Measurements from ENCODE around the gene NT5C. TPM values are rescaled to one million over a fixed set of nuclear protein-coding genes. Genes with fewer than 3 reads are reported as not detected.

The NT5C gene
- polyA plus RNA-seq, 3 donors from 2014 or later, result 80.3 to 111 (median 88.8) TPM

- Mint-ChIP-seq H3K4me3 (peak overlapping the region in 4 of 5 donors; percentile 9 to 49 (median 34)), H3K36me3 (peaks cover 4 to 8% (median 8%) of the 10 kb centered on the region in 3 donors), H3K27ac (peak overlapping the region in 5 of 6 donors; percentile 48 to 77 (median 57)), H3K27me3 (ENCODE audit: low read depth in 3 of 3) (peaks cover 0 to 6% (median 2%) of the 10 kb centered on the region in 3 donors), H3K4me1 (peaks cover 27 to 32% of the 10 kb centered on the region in 2 donors), H3K9me3 (no peaks in the 10 kb centered on the region)
- DNase-seq, result no peak
Observed at GRCh38 chr17:75124041-75124818, 7.3 kb downstream of the NT5C start.

- peaks cover 15 to 21% of the 10 kb centered on the region in 2 donors for H3K4me1 Mint-ChIP-seq
- H3K9me3 Mint-ChIP-seq, result no peaks in the 10 kb centered on the region
- no peak for DNase-seq
- H3K4me3 Mint-ChIP-seq, result no peak overlapping the region
- peaks cover 4 to 19% (median 8%) of the 10 kb centered on the region in 3 donors for H3K36me3 Mint-ChIP-seq
- H3K27me3 Mint-ChIP-seq (ENCODE audit: low read depth in 3 of 3), result peaks cover 0 to 2% (median 0%) of the 10 kb centered on the region in 3 donors
- H3K27ac Mint-ChIP-seq, result no peak overlapping the region
Observed at GRCh38 chr17:75118307-75118706, 13.2 kb downstream of the NT5C start.

GRCh38 chr17:75116737-75117136 lies 14.8 kb downstream of the NT5C start:
- Mint-ChIP-seq H3K27ac (peak overlapping the region in 2 of 6 donors; percentile 12 to 61), H3K36me3 (peaks cover 4 to 19% (median 13%) of the 10 kb centered on the region in 3 donors), H3K4me3 (no peak overlapping the region), H3K27me3 (ENCODE audit: low read depth in 3 of 3) (peaks cover 0 to 2% (median 0%) of the 10 kb centered on the region in 3 donors), H3K4me1 (peaks cover 21 to 28% of the 10 kb centered on the region in 2 donors), H3K9me3 (no peaks in the 10 kb centered on the region)
- no peak for DNase-seq

- Mint-ChIP-seq H3K27me3 (ENCODE audit: low read depth in 3 of 3) (peaks cover 0 to 2% (median 0%) of the 10 kb centered on the region in 3 donors), H3K36me3 (peaks cover 0 to 14% (median 8%) of the 10 kb centered on the region in 3 donors), H3K4me1 (peaks cover 27 to 33% of the 10 kb centered on the region in 2 donors), H3K27ac (no peak overlapping the region), H3K4me3 (peak overlapping the region in 2 of 5 donors; percentile 87 to 88), H3K9me3 (no peaks in the 10 kb centered on the region)
- no peak for DNase-seq
Observed at GRCh38 chr17:75115555-75115954, 16.0 kb downstream of the NT5C start.

GRCh38 chr17:75114552-75115314 lies 16.8 kb downstream of the NT5C start:
- no peak for DNase-seq
- peak overlapping the region; percentile 85 to 98 (median 92) for H3K27ac Mint-ChIP-seq
- H3K9me3 Mint-ChIP-seq, result no peaks in the 10 kb centered on the region
- peak overlapping the region; percentile 87 to 97 (median 90) for H3K4me3 Mint-ChIP-seq
- H3K36me3 Mint-ChIP-seq, result peaks cover 0 to 11% (median 8%) of the 10 kb centered on the region in 3 donors
- no peaks in the 10 kb centered on the region for H3K27me3 Mint-ChIP-seq (ENCODE audit: low read depth in 3 of 3)
- peaks cover 31 to 38% of the 10 kb centered on the region in 2 donors for H3K4me1 Mint-ChIP-seq

- peak overlapping the region; percentile 85 to 98 (median 92) for H3K27ac Mint-ChIP-seq
- H3K9me3 Mint-ChIP-seq, result no peaks in the 10 kb centered on the region
- no peaks in the 10 kb centered on the region for H3K27me3 Mint-ChIP-seq (ENCODE audit: low read depth in 3 of 3)
- peaks cover 0 to 9% (median 8%) of the 10 kb centered on the region in 3 donors for H3K36me3 Mint-ChIP-seq
- H3K4me3 Mint-ChIP-seq, result peak overlapping the region; percentile 87 to 97 (median 90)
- peak; percentile 88 to 90 (median 88) for DNase-seq
- peaks cover 34 to 40% of the 10 kb centered on the region in 2 donors for H3K4me1 Mint-ChIP-seq
Observed at GRCh38 chr17:75113798-75114551, 17.6 kb downstream of the NT5C start.

GRCh38 chr17:75111777-75112335 lies 19.7 kb downstream of the NT5C start:
- peak overlapping the region; percentile 12 to 87 (median 48) for H3K27ac Mint-ChIP-seq
- H3K4me3 Mint-ChIP-seq, result peak overlapping the region; percentile 31 to 64 (median 59)
- no peaks in the 10 kb centered on the region for H3K9me3 Mint-ChIP-seq
- no peaks in the 10 kb centered on the region for H3K27me3 Mint-ChIP-seq (ENCODE audit: low read depth in 3 of 3)
- peaks cover 0 to 8% (median 8%) of the 10 kb centered on the region in 3 donors for H3K36me3 Mint-ChIP-seq
- peaks cover 39 to 49% of the 10 kb centered on the region in 2 donors for H3K4me1 Mint-ChIP-seq
- no peak for DNase-seq

GRCh38 chr17:75110234-75110937 lies 21.2 kb downstream of the NT5C start:
- H3K9me3 Mint-ChIP-seq, result no peaks in the 10 kb centered on the region
- peaks cover 39 to 49% of the 10 kb centered on the region in 2 donors for H3K4me1 Mint-ChIP-seq
- DNase-seq, result peak in 1 of 3 donors; percentile 13
- peak overlapping the region; percentile 87 to 91 (median 90) for H3K4me3 Mint-ChIP-seq
- H3K36me3 Mint-ChIP-seq, result peaks cover 0 to 8% (median 8%) of the 10 kb centered on the region in 3 donors
- no peaks in the 10 kb centered on the region for H3K27me3 Mint-ChIP-seq (ENCODE audit: low read depth in 3 of 3)
- peak overlapping the region; percentile 73 to 90 (median 88) for H3K27ac Mint-ChIP-seq

GRCh38 chr17:75109407-75110233 lies 21.9 kb downstream of the NT5C start, which contains the start of gene ARMC7:
Gene ARMC7, plus strand, starts transcription at chr17:75109969. Its CDS starts 320 bp downstream, at chr17:75110289.
- Mint-ChIP-seq H3K27me3 (ENCODE audit: low read depth in 3 of 3) (no peaks in the 10 kb centered on the region), H3K36me3 (peaks cover 0 to 8% (median 8%) of the 10 kb centered on the region in 3 donors), H3K4me1 (peaks cover 32 to 43% of the 10 kb centered on the region in 2 donors), H3K9me3 (no peaks in the 10 kb centered on the region), H3K4me3 (peak within 1 kb of the TSS; percentile 87 to 91 (median 90)), H3K27ac (peak within 1 kb of the TSS; percentile 73 to 90 (median 89))
- DNase-seq, result peak; percentile 88 to 91 (median 88)

- H3K4me1 Mint-ChIP-seq, result peaks cover 26 to 37% of the 10 kb centered on the region in 2 donors
- no peaks in the 10 kb centered on the region for H3K9me3 Mint-ChIP-seq
- H3K4me3 Mint-ChIP-seq, result peak overlapping the region; percentile 82 to 91 (median 87)
- peak overlapping the region in 5 of 6 donors; percentile 28 to 55 (median 49) for H3K27ac Mint-ChIP-seq
- H3K27me3 Mint-ChIP-seq (ENCODE audit: low read depth in 3 of 3), result peaks cover 0 to 2% (median 0%) of the 10 kb centered on the region in 3 donors
- H3K36me3 Mint-ChIP-seq, result peaks cover 0 to 8% (median 2%) of the 10 kb centered on the region in 3 donors
- no peak for DNase-seq
Observed at GRCh38 chr17:75109046-75109406, 22.5 kb downstream of the NT5C start.

- Mint-ChIP-seq H3K27ac (peak overlapping the region in 3 of 6 donors; percentile 15 to 54 (median 49)), H3K36me3 (peaks cover 0 to 8% (median 0%) of the 10 kb centered on the region in 3 donors), H3K4me1 (peaks cover 24 to 32% of the 10 kb centered on the region in 2 donors), H3K9me3 (no peaks in the 10 kb centered on the region), H3K27me3 (ENCODE audit: low read depth in 3 of 3) (peaks cover 0 to 2% (median 0%) of the 10 kb centered on the region in 3 donors), H3K4me3 (peak overlapping the region; percentile 82 to 91 (median 87))
- no peak for DNase-seq
Observed at GRCh38 chr17:75108193-75108592, 23.3 kb downstream of the NT5C start.

Data from immature natural killer cell (primary cell).